Choroid plexus epithelial cell (primary cell): Measurements from ENCODE around the gene PTPRK.

Experiments
- DNase-seq: peaks from one replicate; pipeline ENCODE4 v3.0.0-alpha.2; 2010; ENCODE audit warnings: low read depth
- H3K4me3 ChIP-seq: 2 replicates; pipeline ENCODE4 v1.5.1; 2011; ENCODE audit warnings: low read depth, mild to moderate bottlenecking, control low read depth, low read length, moderate library complexity
- CTCF ChIP-seq: conservative IDR thresholded peaks from 2 replicates; pipeline ENCODE4 v1.5.1; 2011; ENCODE audit warnings: low read depth, mild to moderate bottlenecking, control low read depth, inconsistent platforms, low read length, moderate library complexity

PTPRK gene

GRCh38 chr6:128239146-128239545 lies 281.3 kb downstream of the PTPRK start:
- TF ChIP-seq CTCF, result no peak
- no peak overlapping the region for H3K4me3 ChIP-seq
- DNase-seq, result peak; percentile 21

GRCh38 chr6:128238225-128238624 lies 282.2 kb downstream of the PTPRK start:
- no peak overlapping the region for H3K4me3 ChIP-seq
- TF ChIP-seq CTCF, result no peak
- DNase-seq, result no peak

- no peak for TF ChIP-seq CTCF
- H3K4me3 ChIP-seq, result no peak overlapping the region
- DNase-seq, result no peak
These were observed 284.8 kb downstream of the PTPRK start for GRCh38 chr6:128235556-128235955.

- DNase-seq, result no peak
- no peak for TF ChIP-seq CTCF
- H3K4me3 ChIP-seq, result no peak overlapping the region
These were observed 286.9 kb downstream of the PTPRK start for GRCh38 chr6:128233531-128233930.

GRCh38 chr6:128230267-128230989 lies 290.0 kb downstream of the PTPRK start:
- DNase-seq, result no peak
- TF ChIP-seq CTCF, result no peak
- no peak overlapping the region for H3K4me3 ChIP-seq

- no peak for TF ChIP-seq CTCF
- DNase-seq, result no peak
- no peak overlapping the region for H3K4me3 ChIP-seq
These were observed 294.8 kb downstream of the PTPRK start for GRCh38 chr6:128225612-128226011.

GRCh38 chr6:128216917-128217316 lies 303.5 kb downstream of the PTPRK start:
- TF ChIP-seq CTCF, result no peak
- no peak for DNase-seq
- H3K4me3 ChIP-seq, result no peak overlapping the region
